Neural cell (in vitro differentiated cells): ENCODE results near the gene MRTFB. TPM values are rescaled to one million over a fixed set of nuclear protein-coding genes. Genes with fewer than 3 reads are reported as not detected.

ENCODE experiments used
- H2AFZ ChIP-seq: fragments of 200-600, 300-800 bp; sonication (generic), shearing (Covaris generic); 2 replicates; pipeline ENCODE4 v1.6.0; 2014; ENCODE audit warnings: low read depth, mild to moderate bottlenecking, antibody characterized with exemption, low read length, moderate library complexity
- H3F3A ChIP-seq: fragments of 200-600 bp; shearing (Covaris generic); 2 replicates; pipeline ENCODE4 v1.6.1; 2016; ENCODE audit warnings: mild to moderate bottlenecking, moderate library complexity, mixed read lengths, antibody characterized with exemption, low read length; ENCODE audit not compliant: insufficient read depth, poor library complexity, severe bottlenecking
- H3K27ac ChIP-seq: fragments of 200-600, 300-800 bp; sonication (generic), shearing (Covaris generic); 2 replicates; pipeline ENCODE4 v1.5.1; 2014; ENCODE audit warnings: mild to moderate bottlenecking, low read length, moderate library complexity
- H3K27me3 ChIP-seq: fragments of 300-800, 200-600 bp; sonication (generic), shearing (Covaris generic); 2 replicates; pipeline ENCODE4 v1.6.0; 2014; ENCODE audit warnings: mild to moderate bottlenecking, low read depth, low read length, moderate library complexity; ENCODE audit not compliant: insufficient read depth
- H3K36me3 ChIP-seq: fragments of 300-800, 200-600 bp; sonication (generic), shearing (Covaris generic); 2 replicates; pipeline ENCODE4 v1.5.1; 2014; ENCODE audit warnings: mild to moderate bottlenecking, antibody characterized with exemption, low read length, moderate library complexity; ENCODE audit not compliant: insufficient read depth
- H3K4me2 ChIP-seq: fragments of 300-800, 200-600 bp; sonication (generic), shearing (Covaris generic); 2 replicates; pipeline ENCODE4 v1.6.0; 2014; ENCODE audit warnings: mild to moderate bottlenecking, low read length
- H3K4me3 ChIP-seq: fragments of 300-800, 200-600 bp; sonication (generic), shearing (Covaris generic); 2 replicates; pipeline ENCODE4 v1.5.1; 2014; ENCODE audit warnings: mild to moderate bottlenecking, low read length, moderate library complexity
- H3K79me2 ChIP-seq: fragments of 200-600 bp; shearing (Covaris generic); replicated peaks from 2 replicates; pipeline ENCODE4 v1.6.0; 2014; ENCODE audit warnings: mild to moderate bottlenecking, low read length, moderate library complexity; ENCODE audit not compliant: insufficient read depth
- H3K9ac ChIP-seq: fragments of 300-800, 200-600 bp; sonication (generic), shearing (Covaris generic); 2 replicates; pipeline ENCODE4 v1.6.1; 2016; ENCODE audit warnings: mild to moderate bottlenecking, low read length, mixed read lengths
- H3K9me2 ChIP-seq: fragments of 200-600 bp; shearing (Covaris generic); 2 replicates; pipeline ENCODE4 v1.6.1; 2016; ENCODE audit warnings: mild to moderate bottlenecking, low read length, mixed read lengths; ENCODE audit not compliant: insufficient read depth
- H3K9me3 ChIP-seq: fragments of 200-600, 300-800 bp; sonication (generic), shearing (Covaris generic); 2 replicates; pipeline ENCODE4 v1.6.1; 2016; ENCODE audit warnings: mild to moderate bottlenecking, mixed run types, low read length, moderate library complexity, mixed read lengths
- H4K20me1 ChIP-seq: fragments of 200-600 bp; shearing (Covaris generic); 2 replicates; pipeline ENCODE4 v1.6.1; 2016; ENCODE audit warnings: mild to moderate bottlenecking, mixed run types; ENCODE audit not compliant: insufficient read depth
- CTCF ChIP-seq: fragments of 450-650 bp; IDR thresholded peaks from 2 replicates; pipeline ENCODE4 v1.5.1; 2014; ENCODE audit warnings: antibody characterized with exemption, mild to moderate bottlenecking, moderate library complexity; ENCODE audit not compliant: poor library complexity, severe bottlenecking
- EP300 ChIP-seq: fragments of 450-650 bp; conservative IDR thresholded peaks from 2 replicates; pipeline ENCODE4 v1.6.1; 2014; ENCODE audit warnings: antibody characterized with exemption, mild to moderate bottlenecking, moderate library complexity; ENCODE audit not compliant: poor library complexity, severe bottlenecking
- EZH2 ChIP-seq: fragments of 200-600, 300-800 bp; shearing (Covaris generic), sonication (generic); IDR thresholded peaks from 2 replicates; pipeline ENCODE4 v1.6.1; 2014; ENCODE audit warnings: antibody characterized with exemption, low read length, borderline replicate concordance, mild to moderate bottlenecking; ENCODE audit not compliant: insufficient read depth, poor library complexity, severe bottlenecking
- MXI1 ChIP-seq: fragments of 450-650 bp; conservative IDR thresholded peaks from 2 replicates; pipeline ENCODE4 v1.6.1; 2014; ENCODE audit warnings: antibody characterized with exemption, mild to moderate bottlenecking; ENCODE audit not compliant: poor library complexity, severe bottlenecking
- POLR2AphosphoS5 ChIP-seq: IDR thresholded peaks from 2 replicates; pipeline ENCODE4 v1.6.1; 2012
- RAD21 ChIP-seq: fragments of 450-650 bp; conservative IDR thresholded peaks from 2 replicates; pipeline ENCODE4 v1.6.1; 2014; ENCODE audit warnings: antibody characterized with exemption, mild to moderate bottlenecking, moderate library complexity
- REST ChIP-seq: IDR thresholded peaks from 2 replicates; pipeline ENCODE4 v1.6.1; 2012; ENCODE audit warnings: borderline replicate concordance
- SMC3 ChIP-seq: fragments of 450-650 bp; conservative IDR thresholded peaks from 2 replicates; pipeline ENCODE4 v1.6.1; 2014; ENCODE audit warnings: antibody characterized with exemption, mild to moderate bottlenecking, moderate library complexity; ENCODE audit not compliant: poor library complexity
- TAF1 ChIP-seq: IDR thresholded peaks from 2 replicates; pipeline ENCODE4 v1.6.1; 2012; ENCODE audit warnings: low read depth
- polyA plus RNA-seq: library from polyadenylated mRNA; depleted of rRNA; stranded (reverse); fragments of >200 nt; gene quantifications from 2 replicates; pipeline ENCODE4 v1.2.3, GENCODE V29; 2014

The MRTFB gene
- polyA plus RNA-seq, 1 donor from 2014 or later: 18.6 TPM

GRCh38 chr16:14105760-14106375 is 34.7 kb downstream of the MRTFB start:
- no peaks in the 10 kb centered on the region for H3K27me3 ChIP-seq
- no peaks in the 10 kb centered on the region for H3K36me3 ChIP-seq
- no peaks in the 10 kb centered on the region for H4K20me1 ChIP-seq
- peak overlapping the region; percentile 0 for H3K4me3 ChIP-seq
- no peaks in the 10 kb centered on the region for H3F3A ChIP-seq
- H3K79me2 ChIP-seq: peaks cover 8% of the 10 kb centered on the region
- no peaks in the 10 kb centered on the region for H3K9me2 ChIP-seq
- H2AFZ ChIP-seq: no peak overlapping the region
- H3K27ac ChIP-seq: no peak overlapping the region
- H3K4me2 ChIP-seq: no peak overlapping the region
- H3K9ac ChIP-seq: no peak overlapping the region
- TF ChIP-seq REST (no peak), TAF1 (no peak)
- no peaks in the 10 kb centered on the region for H3K9me3 ChIP-seq

- peaks cover 6% of the 10 kb centered on the region for H3K79me2 ChIP-seq
- H3K27me3 ChIP-seq: no peaks in the 10 kb centered on the region
- H2AFZ ChIP-seq: no peak overlapping the region
- no peaks in the 10 kb centered on the region for H3K9me2 ChIP-seq
- TF ChIP-seq POLR2AphosphoS5 (no peak), TAF1 (no peak), MXI1 (no peak), RAD21 (no peak), EZH2 (no peak), CTCF (no peak), EP300 (no peak), REST (no peak), SMC3 (no peak)
- H3K27ac ChIP-seq: no peak overlapping the region
- no peak overlapping the region for H3K9ac ChIP-seq
- no peaks in the 10 kb centered on the region for H3F3A ChIP-seq
- H3K36me3 ChIP-seq: no peaks in the 10 kb centered on the region
- H3K4me2 ChIP-seq: no peak overlapping the region
- H4K20me1 ChIP-seq: no peaks in the 10 kb centered on the region
- no peaks in the 10 kb centered on the region for H3K9me3 ChIP-seq
- H3K4me3 ChIP-seq: no peak overlapping the region
These were observed 35.3 kb downstream of the MRTFB start for GRCh38 chr16:14106457-14106856.
